NK-92 (cell line): ENCODE measurements around the gene PARD3.

Experiments used
- DNase-seq: peaks from one replicate; lab custom pipeline; 2025; ENCODE audit not compliant: unreplicated experiment; lab: John Stamatoyannopoulos, UW

PARD3 gene

GRCh38 chr10:34237898-34238455, 577.1 kb downstream of the PARD3 start:
- no peak for DNase-seq

GRCh38 chr10:34236931-34237330, 578.2 kb downstream of the PARD3 start:
- no peak for DNase-seq

GRCh38 chr10:34235164-34235832, 579.8 kb downstream of the PARD3 start:
- no peak for DNase-seq

- DNase-seq, result no peak
These were observed 582.6 kb downstream of the PARD3 start for GRCh38 chr10:34232481-34232880.

GRCh38 chr10:34231441-34232180, 583.5 kb downstream of the PARD3 start:
- DNase-seq, result no peak

GRCh38 chr10:34229917-34230316, 585.2 kb downstream of the PARD3 start:
- no peak for DNase-seq

GRCh38 chr10:34228066-34228465, 587.0 kb downstream of the PARD3 start:
- no peak for DNase-seq

GRCh38 chr10:34224639-34225038, 590.5 kb downstream of the PARD3 start:
- DNase-seq, result no peak

- no peak for DNase-seq
These were observed 591.4 kb downstream of the PARD3 start for GRCh38 chr10:34223658-34224057.

- no peak for DNase-seq
These were observed 592.7 kb downstream of the PARD3 start for GRCh38 chr10:34222359-34222758.

GRCh38 chr10:34219753-34220548, 595.1 kb downstream of the PARD3 start:
- no peak for DNase-seq

- DNase-seq, result no peak
These were observed 597.6 kb downstream of the PARD3 start for GRCh38 chr10:34217524-34217923.

- DNase-seq, result no peak
These were observed 598.6 kb downstream of the PARD3 start for GRCh38 chr10:34216348-34216945.

- no peak for DNase-seq
These were observed 601.3 kb downstream of the PARD3 start for GRCh38 chr10:34213805-34214197.

- no peak for DNase-seq
These were observed 601.8 kb downstream of the PARD3 start for GRCh38 chr10:34213193-34213804.

- no peak for DNase-seq
These were observed 607.8 kb downstream of the PARD3 start for GRCh38 chr10:34207343-34207742.

- DNase-seq, result no peak
These were observed 608.2 kb downstream of the PARD3 start for GRCh38 chr10:34206935-34207268.

GRCh38 chr10:34206078-34206934, 608.8 kb downstream of the PARD3 start:
- no peak for DNase-seq

GRCh38 chr10:34205452-34205851, 609.6 kb downstream of the PARD3 start:
- no peak for DNase-seq
